B cell (primary cell): ENCODE results near the gene PCGF3. TPM values are rescaled to one million over a fixed set of nuclear protein-coding genes. Genes with fewer than 3 reads are reported as not detected.

ENCODE experiments used
- ATAC-seq: fragments of 200-7000 bp; cut with Tn5 transposase; one replicate; pipeline ENCODE4 v1.10.0; 2021; ENCODE audit warnings: low read depth, mild to moderate bottlenecking, moderate number of reproducible peaks, moderate library complexity
- CTCF ChIA-PET: fragments of 350-600 bp; sonication (Branson Sonifier 250); formaldehyde crosslinking; loops from one replicate; lab custom pipeline; 2021; ENCODE audit warnings: antibody characterized with exemption, inconsistent platforms; lab: Charles Lee
- POLR2A ChIA-PET: fragments of 350-600 bp; sonication (Branson Sonifier 250); formaldehyde crosslinking; loops from one replicate; lab custom pipeline; 2021; ENCODE audit warnings: antibody characterized with exemption; lab: Charles Lee
- DNase-seq: peaks from one replicate; pipeline ENCODE4 v3.0.0; 2013
- H2AFZ ChIP-seq: 2 replicates; pipeline ENCODE4 v1.6.1; 2012; ENCODE audit warnings: mild to moderate bottlenecking, low read depth, low read length; ENCODE audit not compliant: insufficient read depth, poor library complexity, severe bottlenecking
- H3K27ac ChIP-seq, 2 donors: 1 replicate in 1 of 2; 2 replicates in 1 of 2; pipeline ENCODE4 v1.5.1; 2012 to 2013; ENCODE audit warnings: low read length in 2 of 2, mild to moderate bottlenecking in 2 of 2, moderate library complexity in 1 of 2
- H3K27me3 ChIP-seq, 4 experiments: fragments of 200-600 bp in 1 of 4; sonication (generic) in 1 of 4; replicated peaks in 1 of 4; 1 replicate in 2 of 4; 2 replicates in 2 of 4; pipeline versions ENCODE4 v1.6.1 to v1.7.0; 2013 to 2016; ENCODE audit warnings: low read length in 3 of 4, mild to moderate bottlenecking in 2 of 4, mixed read lengths in 1 of 4, moderate library complexity in 1 of 4; ENCODE audit not compliant: insufficient read depth in 4 of 4, control insufficient read depth in 3 of 4; ENCODE audit errors: control extremely low read depth in 1 of 4
- H3K36me3 ChIP-seq, 2 experiments: replicated peaks in 1 of 2; 1 replicate in 1 of 2; 2 replicates in 1 of 2; pipeline versions ENCODE4 v1.6.1 to v1.7.1; 2013; ENCODE audit warnings: low read length in 1 of 2; ENCODE audit not compliant: insufficient read depth in 2 of 2, control insufficient read depth in 1 of 2; ENCODE audit errors: control extremely low read depth in 1 of 2, extremely low read depth in 1 of 2
- H3K4me1 ChIP-seq, 2 donors: fragments of 200-600 bp in 1 of 2; sonication (generic) in 1 of 2; 1 replicate in 1 of 2; 2 replicates in 1 of 2; pipeline versions ENCODE4 v1.5.1 to v1.6.1; 2013 to 2017; ENCODE audit warnings: low read length in 2 of 2; ENCODE audit not compliant: control insufficient read depth in 2 of 2, insufficient read depth in 2 of 2
- H3K4me2 ChIP-seq: replicated peaks from 2 replicates; pipeline ENCODE3; 2012; ENCODE audit warnings: mild to moderate bottlenecking, low read depth, low read length; ENCODE audit not compliant: poor library complexity, severe bottlenecking
- H3K4me3 ChIP-seq, 5 experiments: fragments of 200-600 bp in 1 of 5; sonication (generic) in 1 of 5; 1 replicate in 3 of 5; 2 replicates in 2 of 5; pipeline versions ENCODE4 v1.5.1 to v1.7.0; 2011 to 2016; ENCODE audit warnings: low read length in 4 of 5, mild to moderate bottlenecking in 4 of 5, low read depth in 2 of 5, control low read depth in 1 of 5, moderate library complexity in 1 of 5; ENCODE audit not compliant: insufficient read depth in 1 of 5; ENCODE audit errors: control extremely low read depth in 1 of 5, extremely low read depth in 1 of 5
- H3K79me2 ChIP-seq: fragments of 200-600 bp; sonication (generic); one replicate; pipeline ENCODE4 v1.6.0; 2016; ENCODE audit warnings: low read length; ENCODE audit not compliant: control insufficient read depth, insufficient read depth
- H3K9ac ChIP-seq: fragments of 200-600 bp; sonication (generic); 2 replicates; pipeline ENCODE4 v1.6.1; 2017; ENCODE audit warnings: mild to moderate bottlenecking, low read length, moderate library complexity
- H3K9me3 ChIP-seq, 3 donors: one replicate each; pipeline versions ENCODE4 v1.6.1 to v1.7.1; 2013; ENCODE audit warnings: low read length in 2 of 3; ENCODE audit not compliant: control insufficient read depth in 2 of 3, insufficient read depth in 1 of 3; ENCODE audit errors: control extremely low read depth in 1 of 3
- H4K20me1 ChIP-seq: 2 replicates; pipeline ENCODE4 v1.6.0; 2012; ENCODE audit warnings: mild to moderate bottlenecking, low read length; ENCODE audit not compliant: insufficient read depth, control insufficient read depth, poor library complexity, severe bottlenecking
- H3K27ac Mint-ChIP-seq: one replicate; pipeline ENCODE4 v1.8.0; 2021; ENCODE audit warnings: mixed read lengths
- H3K27me3 Mint-ChIP-seq: one replicate; pipeline ENCODE4 v1.8.0; 2021; ENCODE audit warnings: mixed read lengths
- H3K4me1 Mint-ChIP-seq: one replicate; pipeline ENCODE4 v1.8.0; 2021; ENCODE audit warnings: mixed read lengths
- H3K4me3 Mint-ChIP-seq: one replicate; pipeline ENCODE4 v1.8.0; 2021; ENCODE audit warnings: mixed read lengths
- H3K9me3 Mint-ChIP-seq: one replicate; pipeline ENCODE4 v1.8.0; 2022; ENCODE audit warnings: mixed read lengths; ENCODE audit not compliant: insufficient read depth
- EZH2 ChIP-seq: IDR thresholded peaks from 2 replicates; pipeline ENCODE4 v1.6.1; 2012; ENCODE audit warnings: borderline replicate concordance, low read depth, mild to moderate bottlenecking, moderate library complexity, low read length; ENCODE audit not compliant: insufficient read depth, poor library complexity, severe bottlenecking
- WGBS: methylation state at CpG from one replicate; pipeline ENCODE4 v1.1.5; 2013; ENCODE audit warnings: missing lambda C conversion rate; ENCODE audit not compliant: insufficient coverage; 5-methylcytosine and 5-hydroxymethylcytosine counted together
- intact Hi-C: fragments of 100-400 bp; cut with micrococcal nuclease; formaldehyde crosslinking; loops from one replicate; pipeline ENCODE4 v1.10.0; 2022
- polyA plus RNA-seq: library from polyadenylated mRNA; depleted of rRNA; stranded (reverse); fragments of >200 nt; gene quantifications from 2 replicates; pipeline ENCODE4 v1.2.3, GENCODE V29; 2012
- total RNA-seq, 2 donors: library from RNA; stranded (reverse); fragments of 120-200 nt in 1 of 2; gene quantifications; 1 replicate in 1 of 2; 2 replicates in 1 of 2; pipeline versions ENCODE4 v1.2.3 to v1.2.4, GENCODE V29; 2013 to 2022
- TF ChIP-seq, protein P1 (sequence below): fragments of 200-600 bp; IDR thresholded peaks from one replicate; pipeline ENCODE4 v1.8.0; 2022; ENCODE audit warnings: antibody characterized with exemption, mild to moderate bottlenecking

Gene PCGF3
- total and polyA plus RNA-seq, 2 donors (not counting 1 experiment from before 2014, with no cell fraction given), result 65.7 to 90.3 TPM

DNA sequence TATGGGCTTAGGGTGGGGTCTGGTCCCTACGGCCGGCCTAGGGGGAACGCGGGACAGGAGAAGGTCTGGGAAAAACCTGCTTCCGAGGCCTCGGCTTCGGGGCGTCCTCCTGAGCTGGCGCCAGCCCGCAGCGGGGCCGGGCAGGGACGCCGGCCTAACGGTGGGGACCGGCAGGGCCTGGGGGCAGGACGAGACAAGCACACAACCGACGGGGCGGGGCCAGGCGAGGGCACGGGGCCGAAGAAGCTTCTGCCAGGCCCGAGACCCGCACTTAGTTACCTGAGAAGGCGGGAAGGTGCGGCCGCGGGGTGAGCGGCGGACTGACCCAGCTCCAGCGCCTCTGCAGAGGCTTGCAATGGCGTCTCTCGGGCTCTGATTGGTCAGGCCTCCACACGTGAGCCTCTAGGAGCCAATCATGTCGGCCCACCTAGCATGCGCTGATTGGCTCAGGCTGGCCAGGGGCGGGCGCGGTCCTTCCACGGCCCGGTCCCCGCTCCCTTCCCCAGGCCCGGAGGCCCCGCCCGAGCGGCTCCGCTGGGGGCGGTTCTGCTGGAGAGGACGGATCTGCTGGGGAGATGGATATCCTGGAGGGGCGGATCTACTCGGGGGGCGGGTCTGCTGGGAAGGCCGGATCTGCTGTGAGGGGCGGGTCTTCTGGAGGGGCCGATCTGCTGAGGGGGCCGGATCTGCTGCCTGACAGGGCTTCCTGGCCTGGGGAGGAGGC lies 76.0 kb downstream of the PCGF3 start:
- Histone ChIP-seq H3K79me2 (peaks cover 54% of the 10 kb centered on the region), H3K4me1 (peaks cover 38 to 40% of the 10 kb centered on the region in 2 donors)

More for the DNA sequence above, 76.0 kb downstream of the PCGF3 start:
- peak overlapping the region; percentile 93 for H3K4me2 ChIP-seq
- H2AFZ ChIP-seq, result peak overlapping the region; percentile 95
- intact Hi-C loops, result loop anchor here (1.0 to 5.0 kb wide), 8 partner anchors 76 to 565 kb away; partner anchors contain the start of genes ATP5ME, DGKQ, GAK and IDUA
- H3K9me3 ChIP-seq, result peaks cover 0 to 19% (median 0%) of the 10 kb centered on the region in 3 donors
- H3K27me3 Mint-ChIP-seq, result peaks cover 18% of the 10 kb centered on the region
- peak overlapping the region; percentile 94 for H3K4me3 Mint-ChIP-seq
- ATAC-seq (peak; percentile 94), DNase-seq (peak; percentile 99)
- peak overlapping the region; percentile 23 to 97 (median 85) for H3K4me3 ChIP-seq
- peak overlapping the region; percentile 91 for H3K27ac Mint-ChIP-seq
- no peaks in the 10 kb centered on the region for H3K9me3 Mint-ChIP-seq
- peaks cover 0 to 19% of the 10 kb centered on the region in 2 experiments for H3K36me3 ChIP-seq
- POLR2A ChIA-PET, result interaction anchor here (1.3 kb wide), 1 partner anchor 205 kb away, joined by 4 read pairs; the partner anchor contains the start of gene IDUA
- H3K9ac ChIP-seq, result peak overlapping the region; percentile 99
- WGBS, result under 1% methylated on average over 56 of the region's 57 CpGs
- TF ChIP-seq, protein P1, sequence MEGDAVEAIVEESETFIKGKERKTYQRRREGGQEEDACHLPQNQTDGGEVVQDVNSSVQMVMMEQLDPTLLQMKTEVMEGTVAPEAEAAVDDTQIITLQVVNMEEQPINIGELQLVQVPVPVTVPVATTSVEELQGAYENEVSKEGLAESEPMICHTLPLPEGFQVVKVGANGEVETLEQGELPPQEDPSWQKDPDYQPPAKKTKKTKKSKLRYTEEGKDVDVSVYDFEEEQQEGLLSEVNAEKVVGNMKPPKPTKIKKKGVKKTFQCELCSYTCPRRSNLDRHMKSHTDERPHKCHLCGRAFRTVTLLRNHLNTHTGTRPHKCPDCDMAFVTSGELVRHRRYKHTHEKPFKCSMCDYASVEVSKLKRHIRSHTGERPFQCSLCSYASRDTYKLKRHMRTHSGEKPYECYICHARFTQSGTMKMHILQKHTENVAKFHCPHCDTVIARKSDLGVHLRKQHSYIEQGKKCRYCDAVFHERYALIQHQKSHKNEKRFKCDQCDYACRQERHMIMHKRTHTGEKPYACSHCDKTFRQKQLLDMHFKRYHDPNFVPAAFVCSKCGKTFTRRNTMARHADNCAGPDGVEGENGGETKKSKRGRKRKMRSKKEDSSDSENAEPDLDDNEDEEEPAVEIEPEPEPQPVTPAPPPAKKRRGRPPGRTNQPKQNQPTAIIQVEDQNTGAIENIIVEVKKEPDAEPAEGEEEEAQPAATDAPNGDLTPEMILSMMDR, result no peak
- TF ChIP-seq EZH2, result no peak
- H3K27ac ChIP-seq, result peak overlapping the region; percentile 82 to 95
- H4K20me1 ChIP-seq, result peaks cover 21% of the 10 kb centered on the region
- peaks cover 0 to 26% (median 11%) of the 10 kb centered on the region in 4 experiments for H3K27me3 ChIP-seq
- CTCF ChIA-PET, result interaction anchor here (1.4 to 2.9 kb wide), 2 partner anchors 39 to 205 kb away, joined by 6 to 13 read pairs; partner anchors contain the start of gene IDUA
- H3K4me1 Mint-ChIP-seq, result peaks cover 48% of the 10 kb centered on the region
